Measurements from ENCODE around the gene DDX50.
"Not testable (repeated sequence)": the region's sequence is repeated elsewhere in the genome, so short reads cannot be mapped to it uniquely, and the experiment has no call there.

Gene DDX50

GRCh38 chr10:68959695-68960527 is 58.8 kb downstream of the DDX50 start:
- TF ChIP-seq CTCF (conservative IDR thresholded peaks at IDR 0.05; ENCODE audit: low read depth, low read length) = no peak

GRCh38 chr10:68963151-68963550 is 62.0 kb downstream of the DDX50 start:
- TF ChIP-seq CTCF (conservative IDR thresholded peaks at IDR 0.05; ENCODE audit: low read depth, low read length) = no peak
- H3K4me3 ChIP-seq (ENCODE audit: low read depth, low read length) = no peak overlapping the region
- DNase-seq (ENCODE audit: low read depth) = no peak

More at GRCh38 chr10:68959695-68960527, 58.8 kb downstream of the DDX50 start:
- no peak for DNase-seq (ENCODE audit: low read depth)
- no peak overlapping the region for H3K4me3 ChIP-seq (ENCODE audit: low read depth, low read length)

GRCh38 chr10:68973975-68974374 is 72.9 kb downstream of the DDX50 start:
- no peak overlapping the region for H3K4me3 ChIP-seq (ENCODE audit: low read depth, low read length)
- no peak for TF ChIP-seq CTCF (conservative IDR thresholded peaks at IDR 0.05; ENCODE audit: low read depth, low read length)
- DNase-seq (ENCODE audit: low read depth) = no peak

GRCh38 chr10:68975936-68976473 is 74.9 kb downstream of the DDX50 start:
- DNase-seq (ENCODE audit: low read depth) = not testable (repeated sequence)

GRCh38 chr10:68979738-68980137 is 78.6 kb downstream of the DDX50 start:
- DNase-seq (ENCODE audit: low read depth); H3K4me3 ChIP-seq (ENCODE audit: low read depth, low read length): not testable (repeated sequence)

More at GRCh38 chr10:68975936-68976473, 74.9 kb downstream of the DDX50 start:
- not testable (repeated sequence) for H3K4me3 ChIP-seq (ENCODE audit: low read depth, low read length)

- no peak overlapping the region for H3K4me3 ChIP-seq (ENCODE audit: low read depth, low read length)
- peak; percentile 56 for TF ChIP-seq CTCF (conservative IDR thresholded peaks at IDR 0.05; ENCODE audit: low read depth, low read length)
- peak; percentile 56 for DNase-seq (ENCODE audit: low read depth)
Observed at GRCh38 chr10:68981074-68981473, 80.0 kb downstream of the DDX50 start.

GRCh38 chr10:68982389-68982788 is 81.3 kb downstream of the DDX50 start:
- TF ChIP-seq CTCF (conservative IDR thresholded peaks at IDR 0.05; ENCODE audit: low read depth, low read length) = no peak
- no peak overlapping the region for H3K4me3 ChIP-seq (ENCODE audit: low read depth, low read length)
- DNase-seq (ENCODE audit: low read depth) = no peak

GRCh38 chr10:68987611-68988010 is 86.5 kb downstream of the DDX50 start:
- DNase-seq (ENCODE audit: low read depth) = no peak
- H3K4me3 ChIP-seq (ENCODE audit: low read depth, low read length) = no peak overlapping the region
- TF ChIP-seq CTCF (conservative IDR thresholded peaks at IDR 0.05; ENCODE audit: low read depth, low read length) = no peak

All from choroid plexus epithelial cell (primary cell).